GM12874 (cell line): ENCODE measurements around the gene SARM1.

Experiments
- TF ChIP-seq, protein P1 (sequence below): IDR thresholded peaks from 2 replicates; pipeline ENCODE4 v1.5.1; 2011; ENCODE audit warnings: low read depth, mild to moderate bottlenecking, control low read depth, low read length, moderate library complexity; ENCODE audit not compliant: insufficient read depth

Gene SARM1

DNA sequence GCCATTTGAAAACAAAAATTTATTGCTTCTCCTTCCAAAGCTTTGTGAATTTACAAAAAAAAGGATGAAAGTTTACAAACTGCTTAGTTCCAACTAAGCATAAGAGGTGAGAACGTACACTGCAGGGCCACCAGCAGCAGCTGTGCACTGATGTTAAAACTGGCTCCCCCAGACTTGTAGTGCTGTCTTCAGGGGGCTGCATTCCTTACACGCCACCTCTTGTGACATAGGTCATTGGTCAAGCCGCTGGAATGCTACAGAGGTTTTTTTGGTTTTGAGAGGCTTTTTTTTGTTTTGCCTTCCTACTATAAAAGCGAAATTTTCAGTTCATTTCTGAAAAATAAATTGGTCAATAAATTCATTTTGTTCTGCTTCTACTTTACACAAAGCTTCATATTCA is 43.2 kb upstream of the SARM1 start:
- TF ChIP-seq, protein P1, sequence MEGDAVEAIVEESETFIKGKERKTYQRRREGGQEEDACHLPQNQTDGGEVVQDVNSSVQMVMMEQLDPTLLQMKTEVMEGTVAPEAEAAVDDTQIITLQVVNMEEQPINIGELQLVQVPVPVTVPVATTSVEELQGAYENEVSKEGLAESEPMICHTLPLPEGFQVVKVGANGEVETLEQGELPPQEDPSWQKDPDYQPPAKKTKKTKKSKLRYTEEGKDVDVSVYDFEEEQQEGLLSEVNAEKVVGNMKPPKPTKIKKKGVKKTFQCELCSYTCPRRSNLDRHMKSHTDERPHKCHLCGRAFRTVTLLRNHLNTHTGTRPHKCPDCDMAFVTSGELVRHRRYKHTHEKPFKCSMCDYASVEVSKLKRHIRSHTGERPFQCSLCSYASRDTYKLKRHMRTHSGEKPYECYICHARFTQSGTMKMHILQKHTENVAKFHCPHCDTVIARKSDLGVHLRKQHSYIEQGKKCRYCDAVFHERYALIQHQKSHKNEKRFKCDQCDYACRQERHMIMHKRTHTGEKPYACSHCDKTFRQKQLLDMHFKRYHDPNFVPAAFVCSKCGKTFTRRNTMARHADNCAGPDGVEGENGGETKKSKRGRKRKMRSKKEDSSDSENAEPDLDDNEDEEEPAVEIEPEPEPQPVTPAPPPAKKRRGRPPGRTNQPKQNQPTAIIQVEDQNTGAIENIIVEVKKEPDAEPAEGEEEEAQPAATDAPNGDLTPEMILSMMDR = no peak

DNA sequence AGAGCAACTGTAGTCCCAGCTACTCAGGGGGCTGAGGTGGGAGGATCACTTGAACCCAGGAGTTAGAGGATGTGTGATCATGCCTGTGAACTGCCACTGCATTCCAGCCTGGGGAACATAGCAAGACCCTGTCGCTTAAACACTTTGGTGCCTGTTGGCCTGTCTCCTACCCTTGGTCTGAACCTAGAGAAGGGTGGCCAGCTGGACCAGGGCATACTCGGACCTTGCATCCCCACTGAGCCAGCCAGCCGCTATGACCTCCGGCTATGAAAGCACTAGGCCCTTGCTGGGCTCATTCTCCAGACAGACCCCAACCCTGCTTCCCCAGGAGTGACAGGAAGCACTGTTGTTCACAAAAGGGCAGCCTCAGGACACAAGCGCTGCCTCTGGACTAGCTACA is 40.8 kb upstream of the SARM1 start:
- TF ChIP-seq, protein P1 = no peak

DNA sequence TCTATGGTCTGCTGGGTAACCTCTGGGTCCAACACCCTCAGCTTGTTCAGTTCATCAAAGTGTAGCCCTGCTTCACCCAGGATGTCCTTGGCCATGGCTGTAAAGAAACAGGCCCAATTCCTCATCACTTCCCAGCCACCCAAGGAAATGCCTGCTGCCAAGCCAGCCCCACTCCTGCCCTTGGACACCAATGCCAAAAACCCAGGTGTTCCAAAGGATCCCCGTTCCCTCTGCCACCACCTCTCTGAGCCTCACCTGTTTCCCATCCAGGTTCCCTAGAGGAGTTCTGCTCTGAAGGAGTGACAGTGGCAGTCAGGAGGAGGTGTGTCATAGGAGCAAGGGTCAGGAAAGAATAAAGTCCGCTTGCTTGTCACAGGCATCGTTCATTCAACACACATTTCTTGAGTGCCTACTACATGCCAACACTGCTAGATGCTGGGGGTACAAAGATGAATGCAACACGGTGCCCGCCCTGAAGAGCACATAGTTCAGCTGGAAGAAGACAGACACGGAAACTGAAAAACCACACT is 39.5 kb upstream of the SARM1 start:
- TF ChIP-seq, protein P1 = no peak

DNA sequence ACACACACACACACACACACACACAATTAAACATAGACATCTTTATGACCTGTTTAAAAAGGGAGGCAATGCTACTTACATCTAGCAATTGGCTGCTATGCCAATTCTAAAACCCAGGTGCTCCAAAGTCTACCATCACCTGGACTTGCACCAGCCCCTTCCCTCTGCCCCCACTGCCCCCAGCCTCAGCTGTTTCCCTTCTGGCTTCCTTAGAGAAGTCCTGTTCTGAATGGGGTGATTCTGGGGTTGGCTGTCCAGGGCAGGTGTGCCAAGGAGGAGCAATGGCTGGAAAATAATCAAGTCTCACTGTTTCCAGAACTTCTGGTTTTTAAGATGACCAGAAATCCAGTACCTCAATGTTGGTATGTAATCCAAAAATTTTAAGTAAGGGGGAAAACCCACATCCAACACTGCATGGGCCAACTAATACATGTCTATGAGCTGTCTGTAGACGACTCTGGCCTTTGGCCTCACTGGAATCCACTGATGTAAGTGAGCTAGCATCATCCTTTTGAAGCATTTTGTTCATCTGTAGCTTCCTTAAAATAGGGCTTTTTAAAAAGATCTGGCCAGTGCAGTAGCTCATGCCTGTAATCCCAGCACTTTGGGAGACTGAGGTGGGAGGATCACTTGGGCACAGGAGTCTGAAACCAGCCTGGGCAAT is 38.3 kb upstream of the SARM1 start:
- TF ChIP-seq, protein P1 = no peak

DNA sequence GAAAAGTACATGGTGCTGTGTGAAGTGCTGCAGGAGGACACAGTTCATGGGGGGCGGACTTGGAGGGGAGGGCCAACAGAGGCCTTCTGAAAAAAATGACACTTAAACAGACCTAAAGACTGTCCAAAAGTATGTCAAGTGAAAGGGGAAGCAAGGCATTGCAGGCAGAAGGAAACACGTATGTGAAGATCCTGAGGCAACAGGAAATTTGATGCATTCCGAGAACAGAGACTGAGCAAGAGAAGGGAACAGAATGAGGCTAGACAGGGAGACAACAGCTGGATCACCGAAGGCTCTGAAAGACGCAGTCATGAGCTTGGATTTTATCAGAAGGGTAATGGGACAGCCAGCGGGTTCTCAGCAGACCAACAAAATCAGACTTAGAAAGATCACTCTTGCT is 37.3 kb upstream of the SARM1 start:
- TF ChIP-seq, protein P1 = no peak

DNA sequence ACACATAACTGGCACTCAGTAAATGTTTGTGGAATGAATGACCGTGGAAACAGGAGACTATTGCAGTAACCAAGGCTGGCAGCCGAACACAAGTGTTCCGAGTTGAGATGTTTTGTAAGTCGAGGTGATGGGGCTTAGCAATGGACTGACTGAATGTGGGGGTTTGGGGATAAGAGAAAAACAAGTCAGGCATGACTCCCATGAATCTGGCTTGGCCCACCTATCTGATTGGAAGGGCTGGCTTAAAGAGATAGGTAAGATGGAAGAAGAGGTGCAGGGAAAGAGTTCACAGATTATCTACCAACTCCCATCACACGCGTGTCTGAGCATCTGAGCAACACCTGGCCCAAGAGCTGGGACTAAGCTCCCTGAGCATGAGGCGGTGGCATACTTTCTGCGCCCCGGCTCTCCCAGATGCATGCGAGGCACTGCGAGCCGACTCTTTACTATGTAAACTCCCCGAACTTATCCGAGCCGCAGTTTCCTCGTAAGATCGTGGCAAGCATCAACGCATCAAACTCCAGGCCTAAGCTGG is 36.8 kb upstream of the SARM1 start:
- TF ChIP-seq, protein P1 = no peak

DNA sequence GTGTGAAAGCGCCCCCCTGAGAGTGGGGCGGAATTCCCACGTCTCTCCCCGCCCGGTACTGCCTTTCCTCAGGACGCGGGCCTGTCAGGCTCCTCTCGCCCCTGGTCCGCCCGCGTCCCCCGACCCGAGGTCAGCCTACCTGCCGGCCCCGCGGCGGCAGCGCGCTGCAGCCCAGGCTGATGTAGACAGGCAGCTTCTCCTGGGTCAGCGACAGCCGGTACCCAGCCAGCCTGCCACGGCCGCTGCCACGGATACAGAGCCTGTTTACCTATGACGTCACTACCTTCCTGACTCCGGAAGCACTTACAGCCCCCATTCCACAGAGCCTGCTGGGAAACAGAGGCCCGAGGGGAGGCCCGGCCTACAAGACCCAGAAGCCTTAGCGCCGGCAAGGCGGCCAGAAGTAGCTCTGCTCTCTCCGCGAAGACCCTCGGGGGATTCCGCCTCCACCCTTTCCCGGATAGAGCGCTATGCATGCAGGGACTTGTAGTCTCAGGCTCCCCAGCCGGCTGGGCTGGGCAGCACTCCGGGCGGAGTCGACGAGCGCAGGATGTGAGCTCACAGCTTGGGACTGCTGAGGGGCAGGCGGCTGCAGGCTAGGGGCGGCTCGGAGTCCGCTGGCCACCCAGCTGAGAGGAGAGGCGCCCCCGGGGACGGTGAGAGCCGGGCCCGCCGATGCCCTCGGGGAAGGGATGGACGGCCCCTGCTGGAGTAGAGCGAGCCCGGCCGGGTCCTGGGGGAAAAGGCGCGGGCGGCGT is 36.1 kb upstream of the SARM1 start, which contains the start of the genes IFT20 and TNFAIP1:
TSS of gene IFT20 (minus strand) at position 272 of the 758 bp plus-strand sequence. CDS start 3,487 bp downstream, outside the sequence.
TSS of gene TNFAIP1 (plus strand) at position 561 of the 758 bp plus-strand sequence. CDS start 3,761 bp downstream, outside the sequence.
- TF ChIP-seq, protein P1 = no peak
